HepG2 (cell line): ENCODE data around the gene EPX. TPM values are rescaled to one million over a fixed set of nuclear protein-coding genes. Genes with fewer than 3 reads are reported as not detected.

ENCODE experiments used
- ATAC-seq: fragments of 200-7000 bp; cut with Tn5 transposase; 3 replicates; pipeline ENCODE4 v1.9.1; 2020; ENCODE audit warnings: mild to moderate bottlenecking, moderate library complexity
- BruUV-seq: library from RNA; stranded (reverse); fragments of 400-500 nt; replicated peaks from 2 replicates; lab custom pipeline; 2021; lab: Mats Ljungman, UMichigan
- CTCF ChIA-PET: fragments of 300-600 bp; formaldehyde crosslinking; extraction: SDS; loops from one replicate; lab custom pipeline; 2021; ENCODE audit warnings: low total read pairs, inconsistent platforms, low intra/inter-chr PET ratio; lab: Yijun Ruan, JAX
- POLR2A ChIA-PET: fragments of 350-600 bp; sonication (Branson Sonifier 250); formaldehyde crosslinking; loops from one replicate; lab custom pipeline; 2020; ENCODE audit warnings: antibody characterized with exemption, inconsistent platforms; lab: Yijun Ruan, JAX
- DNase-seq: peaks from one replicate; pipeline ENCODE4 v3.0.0-alpha.2; 2015; ENCODE audit warnings: low spot score
- FAIRE-seq: peaks from 3 replicates; lab custom pipeline; 2011; peaks lifted over from hg19 to GRCh38; lab: Jason Lieb, UNC
- H2AFZ ChIP-seq: one replicate; pipeline ENCODE4 v1.6.1; 2011; ENCODE audit warnings: low read length, inconsistent platforms
- H3K27ac ChIP-seq: fragments of 300-600 bp; 3 replicates; pipeline ENCODE4 v1.8.0; 2011; ENCODE audit warnings: mixed run types, mild to moderate bottlenecking, mixed read lengths, low read length, inconsistent platforms; ENCODE audit not compliant: insufficient read depth; ENCODE audit errors: extremely low read length
- H3K27me3 ChIP-seq, 2 experiments: fragments of 200-600 bp in 1 of 2; 2 replicates in 1 of 2; 3 replicates in 1 of 2; pipeline versions ENCODE4 v1.6.0 to v1.8.0; 2011; ENCODE audit warnings: low read length in 2 of 2, mild to moderate bottlenecking in 2 of 2, moderate library complexity in 2 of 2, inconsistent platforms in 1 of 2; ENCODE audit not compliant: insufficient read depth in 2 of 2, control insufficient read depth in 1 of 2
- H3K36me3 ChIP-seq, 2 experiments: fragments of 200-600 bp in 1 of 2; replicated peaks in 1 of 2; 2 replicates in 1 of 2; 3 replicates in 1 of 2; pipeline versions ENCODE4 v1.5.1 to v1.8.0; 2011; ENCODE audit warnings: low read length in 2 of 2, inconsistent platforms in 1 of 2; ENCODE audit not compliant: insufficient read depth in 2 of 2, control insufficient read depth in 1 of 2
- H3K4me1 ChIP-seq: 2 replicates; pipeline ENCODE4 v1.5.1; 2012; ENCODE audit warnings: low read length, inconsistent platforms; ENCODE audit not compliant: insufficient read depth
- H3K4me2 ChIP-seq: 2 replicates; pipeline ENCODE4 v1.6.0; 2011; ENCODE audit warnings: low read depth, low read length, inconsistent platforms
- H3K4me3 ChIP-seq, 3 experiments: fragments of 200-600 bp in 1 of 3; sonication (generic), shearing (Covaris generic) in 1 of 3; replicated peaks in 1 of 3; 2 replicates each; pipeline ENCODE4 v1.5.1; 2011 to 2016; ENCODE audit warnings: low read length in 3 of 3, inconsistent platforms in 2 of 3, low read depth in 2 of 3, mild to moderate bottlenecking in 2 of 3, control low read depth in 1 of 3, mixed read lengths in 1 of 3; ENCODE audit not compliant: insufficient read depth in 1 of 3
- H3K79me2 ChIP-seq: one replicate; pipeline ENCODE4 v1.6.1; 2011; ENCODE audit warnings: low read length, inconsistent platforms; ENCODE audit not compliant: insufficient read depth
- H3K9ac ChIP-seq: 2 replicates; pipeline ENCODE4 v1.6.0; 2011; ENCODE audit warnings: mild to moderate bottlenecking, low read depth, low read length, inconsistent platforms; ENCODE audit not compliant: insufficient read depth
- H3K9me3 ChIP-seq: 2 replicates; pipeline ENCODE4 v1.5.1; 2012; ENCODE audit warnings: mild to moderate bottlenecking, low read length
- H4K20me1 ChIP-seq: 2 replicates; pipeline ENCODE4 v1.6.0; 2011; ENCODE audit warnings: inconsistent platforms, mild to moderate bottlenecking, low read length, moderate library complexity; ENCODE audit not compliant: insufficient read depth
- AKAP8 ChIP-seq: sonication (generic); formaldehyde crosslinking; IDR thresholded peaks from 2 replicates; pipeline ENCODE4 v1.5.1; 2020; ENCODE audit warnings: mild to moderate bottlenecking, missing genetic modification reagents
- BRCA1 ChIP-seq: sonication (generic); formaldehyde crosslinking; IDR thresholded peaks from 2 replicates; pipeline ENCODE4 v1.4.0; 2020; ENCODE audit warnings: missing genetic modification reagents
- CBX1 ChIP-seq: IDR thresholded peaks from one replicate; pipeline ENCODE4 v1.6.1; 2016; ENCODE audit warnings: antibody characterized with exemption, low read depth
- ESRRA ChIP-seq: sonication (generic); formaldehyde crosslinking; IDR thresholded peaks from 2 replicates; pipeline ENCODE4 v1.5.1; 2020; ENCODE audit warnings: mild to moderate bottlenecking, low read depth, missing genetic modification reagents
- HOXA5 ChIP-seq: sonication (generic); formaldehyde crosslinking; IDR thresholded peaks from 2 replicates; pipeline ENCODE4 v1.4.0; 2020; ENCODE audit warnings: missing genetic modification reagents
- JDP2 ChIP-seq: sonication (generic); formaldehyde crosslinking; IDR thresholded peaks from 2 replicates; pipeline ENCODE4 v1.8.1; 2022; ENCODE audit warnings: missing genetic modification reagents, borderline replicate concordance
- PCBP2 ChIP-seq: fragments of 200-400 bp; formaldehyde crosslinking; optimal IDR thresholded peaks from 2 replicates; pipeline ENCODE3; 2018; ENCODE audit warnings: low read length, low read depth; ENCODE audit not compliant: poor library complexity, severe bottlenecking
- SOX6 ChIP-seq, 2 experiments: fragments of 450-650 bp in 1 of 2; sonication (generic) in 1 of 2; formaldehyde crosslinking in 1 of 2; IDR thresholded peaks; 2 replicates each; pipeline versions ENCODE4 v1.4.0 to v1.6.1; 2017 to 2020; ENCODE audit warnings: antibody characterized with exemption in 1 of 2, mild to moderate bottlenecking in 1 of 2, missing genetic modification reagents in 1 of 2
- SRSF9 ChIP-seq: fragments of 200-400 bp; formaldehyde crosslinking; IDR thresholded peaks from 2 replicates; pipeline ENCODE4 v1.6.1; 2018; ENCODE audit warnings: borderline replicate concordance, mild to moderate bottlenecking, low read depth, low read length; ENCODE audit not compliant: insufficient read depth, poor library complexity, severe bottlenecking
- TCF7L2 ChIP-seq: IDR thresholded peaks from 2 replicates; pipeline ENCODE4 v1.6.1; 2011; ENCODE audit warnings: mild to moderate bottlenecking, low read depth, low read length, moderate library complexity
- TFE3 ChIP-seq: IDR thresholded peaks from 2 replicates; pipeline ENCODE4 v1.6.1; 2016
- TGIF2 ChIP-seq: IDR thresholded peaks from 2 replicates; pipeline ENCODE4 v1.6.1; 2016; ENCODE audit warnings: control low read depth, missing compliant biosample characterization
- THAP7 ChIP-seq: sonication (generic); formaldehyde crosslinking; IDR thresholded peaks from 2 replicates; pipeline ENCODE4 v1.8.1; 2023; ENCODE audit warnings: mild to moderate bottlenecking, missing genetic modification reagents
- ZBTB49 ChIP-seq: sonication (generic); formaldehyde crosslinking; IDR thresholded peaks from 2 replicates; pipeline ENCODE4 v1.4.0; 2020; ENCODE audit warnings: missing genetic modification reagents, borderline replicate concordance
- ZFP36 ChIP-seq: fragments of 150-350 bp; IDR thresholded peaks from 2 replicates; pipeline ENCODE4 v1.6.1; 2018; ENCODE audit warnings: borderline replicate concordance, low read length, low read depth; ENCODE audit not compliant: partially characterized antibody
- ZNF264 ChIP-seq: sonication (generic); formaldehyde crosslinking; IDR thresholded peaks from 2 replicates; pipeline ENCODE4 v1.4.0; 2020; ENCODE audit warnings: missing genetic modification reagents
- ZNF660 ChIP-seq: sonication (generic); formaldehyde crosslinking; IDR thresholded peaks from 2 replicates; pipeline ENCODE4 v1.5.1; 2020; ENCODE audit warnings: mild to moderate bottlenecking, low read depth, missing genetic modification reagents, borderline replicate concordance
- ZNF75D ChIP-seq: sonication (generic); formaldehyde crosslinking; IDR thresholded peaks from 2 replicates; pipeline ENCODE4 v1.8.1; 2023; ENCODE audit warnings: missing genetic modification reagents, mild to moderate bottlenecking, borderline replicate concordance
- WGBS: methylation state at CpG from one replicate; pipeline ENCODE4 v1.1.6; 2017; ENCODE audit warnings: low lambda C conversion rate; 5-methylcytosine and 5-hydroxymethylcytosine counted together
- in situ Hi-C: cut with HindIII; loops from 2 replicates; pipeline ENCODE4 v1.10.0; 2017; ENCODE audit warnings: low pct_unique_long_range_greater_than_20kb; ENCODE audit not compliant: extremely low pct_ligation_motif_present
- intact Hi-C: fragments of 100-400 bp; cut with micrococcal nuclease; formaldehyde crosslinking; loops from one replicate; pipeline ENCODE4 v1.10.0; 2022; ENCODE audit not compliant: unreplicated experiment
- polyA plus RNA-seq, 8 experiments: library from polyadenylated mRNA; depleted of rRNA in 3 of 8; stranded (reverse) in 7 of 8; unstranded in 1 of 8; fragments of >200 nt; fragmentation: Illumina TruSeq in 4 of 8; extraction: Trizol in 4 of 8; gene quantifications; 2 replicates each; pipeline versions ENCODE4 v1.2.1 to v1.2.3, GENCODE V29; 2011 to 2016; ENCODE audit warnings: low read depth in 4 of 8, missing spikeins in 1 of 8, mixed read lengths in 1 of 8; ENCODE audit not compliant: insufficient read depth in 1 of 8
- total RNA-seq, 5 experiments: library from RNA; depleted of rRNA; stranded (reverse); fragments of >200 nt; fragmentation: Illumina TruSeq; extraction: Trizol; gene quantifications; 2 replicates each; pipeline ENCODE4 v1.2.3, GENCODE V29; 2016; ENCODE audit warnings: low read depth in 1 of 5

The EPX gene
- total and polyA plus RNA-seq, 2 of the 13 experiments (the other 11 are each of a cell fraction or from before 2014, with no cell fraction given) = not detected

- Histone ChIP-seq H4K20me1 (no peaks in the 10 kb centered on the region), H3K4me1 (no peaks in the 10 kb centered on the region), H3K27ac (no peak overlapping the region), H3K79me2 (no peaks in the 10 kb centered on the region), H3K9me3 (no peaks in the 10 kb centered on the region), H2AFZ (no peak overlapping the region), H3K27me3 (peaks cover 0 to 6% of the 10 kb centered on the region in 2 experiments; a peak in 2 of 5 replicates), H3K4me3 (no peak overlapping the region), H3K9ac (no peak overlapping the region), H3K36me3 (no peaks in the 10 kb centered on the region), H3K4me2 (no peak overlapping the region)
- BruUV-seq = no TSS peak
- intact Hi-C loops (no loop called here), in situ Hi-C loops (no loop called here)
- TF ChIP-seq JDP2 (CRISPR knock-in tag) (no peak), SRSF9 (no peak), ZNF75D (CRISPR knock-in tag) (no peak), ZNF264 (CRISPR knock-in tag) (no peak), ZFP36 (no peak), HOXA5 (CRISPR knock-in tag) (no peak), SOX6 (IDR thresholded peaks at IDR 0.05) (no peak), SOX6 (CRISPR knock-in tag; IDR thresholded peaks at IDR 0.05) (no peak), CBX1 (no peak), ZBTB49 (CRISPR knock-in tag) (no peak), BRCA1 (no peak), ESRRA (CRISPR knock-in tag) (no peak), TGIF2 (CRISPR knock-in tag) (no peak), TCF7L2 (no peak), THAP7 (CRISPR knock-in tag) (no peak), ZNF660 (CRISPR knock-in tag) (no peak), PCBP2 (no peak), AKAP8 (CRISPR knock-in tag) (no peak), TFE3 (CRISPR knock-in tag) (no peak)
- ATAC-seq = no peak
- no peak for DNase-seq
- ChIA-PET CTCF (no interaction called here), POLR2A (no interaction called here)
- WGBS = 24% methylated on average over 3 of the region's 4 CpGs
- FAIRE-seq = no peak
Observed at GRCh38 chr17:58181796-58182195, 10.7 kb upstream of the EPX start.
